GM23338 (cell line): ENCODE results near the gene DAGLB. TPM values are rescaled to one million over a fixed set of nuclear protein-coding genes. Genes with fewer than 3 reads are reported as not detected.

Source experiments
- ATAC-seq: fragments of 200-7000 bp; cut with Tn5 transposase; 3 replicates; pipeline ENCODE4 v1.9.1; 2020
- DNase-seq: peaks from one replicate; pipeline ENCODE4 v3.0.0-alpha.2; 2015; ENCODE audit warnings: low spot score
- H2AFZ ChIP-seq: fragments of 200-600 bp; sonication (generic); 2 replicates; pipeline ENCODE4 v1.8.0; 2016; ENCODE audit warnings: antibody characterized with exemption, mild to moderate bottlenecking, moderate library complexity
- H3F3A ChIP-seq: fragments of 200-600 bp; sonication (generic); replicated peaks from 2 replicates; pipeline ENCODE4 v1.8.0; 2017; ENCODE audit warnings: antibody characterized with exemption, mixed run types, low read depth
- H3K27ac ChIP-seq: fragments of 200-600 bp; sonication (generic); 2 replicates; pipeline ENCODE4 v1.6.1; 2016; ENCODE audit warnings: low read depth
- H3K27me3 ChIP-seq: fragments of 200-600 bp; sonication (generic); 2 replicates; pipeline ENCODE4 v1.8.0; 2016; ENCODE audit warnings: mild to moderate bottlenecking, mixed run types, moderate library complexity; ENCODE audit not compliant: insufficient read depth
- H3K36me3 ChIP-seq: fragments of 200-600 bp; sonication (generic); 2 replicates; pipeline ENCODE4 v1.8.0; 2016; ENCODE audit warnings: mild to moderate bottlenecking; ENCODE audit not compliant: insufficient read depth
- H3K4me1 ChIP-seq: fragments of 200-600 bp; sonication (generic); 2 replicates; pipeline ENCODE4 v1.8.0; 2016; ENCODE audit warnings: mild to moderate bottlenecking, moderate library complexity; ENCODE audit not compliant: insufficient read depth
- H3K4me2 ChIP-seq: fragments of 200-600 bp; sonication (generic); 2 replicates; pipeline ENCODE4 v1.7.1; 2017; ENCODE audit warnings: mixed run types
- H3K4me3 ChIP-seq: fragments of 200-600 bp; sonication (generic); 2 replicates; pipeline ENCODE4 v1.6.1; 2016; ENCODE audit warnings: mixed run types
- H3K79me2 ChIP-seq: fragments of 200-600 bp; sonication (generic); replicated peaks from 2 replicates; pipeline ENCODE4 v1.8.0; 2017; ENCODE audit warnings: mild to moderate bottlenecking; ENCODE audit not compliant: insufficient read depth
- H3K9me2 ChIP-seq: fragments of 200-600 bp; sonication (generic); 2 replicates; pipeline ENCODE4 v1.8.0; 2017; ENCODE audit not compliant: insufficient read depth
- H4K20me1 ChIP-seq: fragments of 200-600 bp; sonication (generic); replicated peaks from 2 replicates; pipeline ENCODE4 v1.8.0; 2017; ENCODE audit warnings: mild to moderate bottlenecking; ENCODE audit not compliant: insufficient read depth
- H3K27ac Mint-ChIP-seq: 2 replicates; pipeline ENCODE4 v1.8.0; 2020; ENCODE audit warnings: inconsistent platforms, mild to moderate bottlenecking, moderate library complexity, mixed read lengths
- H3K27me3 Mint-ChIP-seq: 3 replicates; pipeline ENCODE4 v1.8.0; 2022; ENCODE audit warnings: low read depth, mild to moderate bottlenecking, moderate library complexity, mixed read lengths, inconsistent platforms; ENCODE audit not compliant: insufficient read depth, poor library complexity
- H3K36me3 Mint-ChIP-seq: 3 replicates; pipeline ENCODE4 v1.8.0; 2021; ENCODE audit warnings: low read depth, mild to moderate bottlenecking, inconsistent platforms, moderate library complexity, mixed read lengths
- H3K4me1 Mint-ChIP-seq: 3 replicates; pipeline ENCODE4 v1.8.0; 2020; ENCODE audit warnings: mild to moderate bottlenecking, inconsistent platforms, mixed read lengths
- H3K4me3 Mint-ChIP-seq: 3 replicates; pipeline ENCODE4 v1.8.0; 2021; ENCODE audit warnings: moderate library complexity, mild to moderate bottlenecking, inconsistent platforms, mixed read lengths
- H3K9me3 Mint-ChIP-seq: 3 replicates; pipeline ENCODE4 v1.8.0; 2020; ENCODE audit warnings: moderate library complexity, mild to moderate bottlenecking, inconsistent platforms, mixed read lengths
- EZH2phosphoT487 ChIP-seq: fragments of 200-600 bp; sonication (generic); IDR thresholded peaks from one replicate; pipeline ENCODE4 v1.8.1; 2018; ENCODE audit warnings: antibody characterized with exemption; ENCODE audit not compliant: unreplicated experiment
- ZNF331 ChIP-seq: fragments of 250-450 bp; sonication (Bioruptor Pico); IDR thresholded peaks from 2 replicates; pipeline ENCODE4 v1.5.0; 2020; ENCODE audit warnings: low read depth, mild to moderate bottlenecking, moderate library complexity
- polyA plus RNA-seq: library from polyadenylated mRNA; unstranded; fragments of >200 nt; fragmentation: Nextera tagmentation; extraction: Ambion mirVana; gene quantifications from 2 replicates; pipeline ENCODE4 v1.2.1, GENCODE V29; 2016
- total RNA-seq: library from RNA; depleted of rRNA; stranded (reverse); fragments of >200 nt; shearing (Covaris generic); gene quantifications from 2 replicates; pipeline ENCODE4 v1.2.3, GENCODE V29; 2014
- TF ChIP-seq, protein P1 (sequence below): IDR thresholded peaks from one replicate; pipeline ENCODE4 v1.6.1; 2018; ENCODE audit warnings: antibody characterized with exemption; ENCODE audit not compliant: unreplicated experiment
- TF ChIP-seq, protein P2 (sequence below): fragments of 250-450 bp; sonication (Bioruptor Pico); IDR thresholded peaks from 2 replicates; pipeline ENCODE4 v1.5.0; 2020; ENCODE audit warnings: mild to moderate bottlenecking, moderate library complexity

DAGLB gene
- total and polyA plus RNA-seq, 2 experiments from 2014 or later, result 13.8 to 26.0 TPM

- Histone ChIP-seq H3K9me2 (0 out of 2 replicates have a peak, but pooled peaks cover 3% of the 10 kb centered on the region), H3F3A (peaks cover 7% of the 10 kb centered on the region), H3K27me3 (no peaks in the 10 kb centered on the region), H3K27ac (no peak overlapping the region), H4K20me1 (peaks cover 7% of the 10 kb centered on the region), H3K4me1 (peaks cover 6% of the 10 kb centered on the region; the same call in 1 of the 2 replicates), H3K79me2 (peaks cover 13% of the 10 kb centered on the region), H2AFZ (no peak overlapping the region), H3K4me2 (no peak overlapping the region), H3K4me3 (no peak overlapping the region), H3K36me3 (no peaks in the 10 kb centered on the region)
- TF ChIP-seq, protein P1, sequence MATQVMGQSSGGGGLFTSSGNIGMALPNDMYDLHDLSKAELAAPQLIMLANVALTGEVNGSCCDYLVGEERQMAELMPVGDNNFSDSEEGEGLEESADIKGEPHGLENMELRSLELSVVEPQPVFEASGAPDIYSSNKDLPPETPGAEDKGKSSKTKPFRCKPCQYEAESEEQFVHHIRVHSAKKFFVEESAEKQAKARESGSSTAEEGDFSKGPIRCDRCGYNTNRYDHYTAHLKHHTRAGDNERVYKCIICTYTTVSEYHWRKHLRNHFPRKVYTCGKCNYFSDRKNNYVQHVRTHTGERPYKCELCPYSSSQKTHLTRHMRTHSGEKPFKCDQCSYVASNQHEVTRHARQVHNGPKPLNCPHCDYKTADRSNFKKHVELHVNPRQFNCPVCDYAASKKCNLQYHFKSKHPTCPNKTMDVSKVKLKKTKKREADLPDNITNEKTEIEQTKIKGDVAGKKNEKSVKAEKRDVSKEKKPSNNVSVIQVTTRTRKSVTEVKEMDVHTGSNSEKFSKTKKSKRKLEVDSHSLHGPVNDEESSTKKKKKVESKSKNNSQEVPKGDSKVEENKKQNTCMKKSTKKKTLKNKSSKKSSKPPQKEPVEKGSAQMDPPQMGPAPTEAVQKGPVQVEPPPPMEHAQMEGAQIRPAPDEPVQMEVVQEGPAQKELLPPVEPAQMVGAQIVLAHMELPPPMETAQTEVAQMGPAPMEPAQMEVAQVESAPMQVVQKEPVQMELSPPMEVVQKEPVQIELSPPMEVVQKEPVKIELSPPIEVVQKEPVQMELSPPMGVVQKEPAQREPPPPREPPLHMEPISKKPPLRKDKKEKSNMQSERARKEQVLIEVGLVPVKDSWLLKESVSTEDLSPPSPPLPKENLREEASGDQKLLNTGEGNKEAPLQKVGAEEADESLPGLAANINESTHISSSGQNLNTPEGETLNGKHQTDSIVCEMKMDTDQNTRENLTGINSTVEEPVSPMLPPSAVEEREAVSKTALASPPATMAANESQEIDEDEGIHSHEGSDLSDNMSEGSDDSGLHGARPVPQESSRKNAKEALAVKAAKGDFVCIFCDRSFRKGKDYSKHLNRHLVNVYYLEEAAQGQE, result no peak
- TF ChIP-seq EZH2phosphoT487, result no peak
- TF ChIP-seq, protein P2, sequence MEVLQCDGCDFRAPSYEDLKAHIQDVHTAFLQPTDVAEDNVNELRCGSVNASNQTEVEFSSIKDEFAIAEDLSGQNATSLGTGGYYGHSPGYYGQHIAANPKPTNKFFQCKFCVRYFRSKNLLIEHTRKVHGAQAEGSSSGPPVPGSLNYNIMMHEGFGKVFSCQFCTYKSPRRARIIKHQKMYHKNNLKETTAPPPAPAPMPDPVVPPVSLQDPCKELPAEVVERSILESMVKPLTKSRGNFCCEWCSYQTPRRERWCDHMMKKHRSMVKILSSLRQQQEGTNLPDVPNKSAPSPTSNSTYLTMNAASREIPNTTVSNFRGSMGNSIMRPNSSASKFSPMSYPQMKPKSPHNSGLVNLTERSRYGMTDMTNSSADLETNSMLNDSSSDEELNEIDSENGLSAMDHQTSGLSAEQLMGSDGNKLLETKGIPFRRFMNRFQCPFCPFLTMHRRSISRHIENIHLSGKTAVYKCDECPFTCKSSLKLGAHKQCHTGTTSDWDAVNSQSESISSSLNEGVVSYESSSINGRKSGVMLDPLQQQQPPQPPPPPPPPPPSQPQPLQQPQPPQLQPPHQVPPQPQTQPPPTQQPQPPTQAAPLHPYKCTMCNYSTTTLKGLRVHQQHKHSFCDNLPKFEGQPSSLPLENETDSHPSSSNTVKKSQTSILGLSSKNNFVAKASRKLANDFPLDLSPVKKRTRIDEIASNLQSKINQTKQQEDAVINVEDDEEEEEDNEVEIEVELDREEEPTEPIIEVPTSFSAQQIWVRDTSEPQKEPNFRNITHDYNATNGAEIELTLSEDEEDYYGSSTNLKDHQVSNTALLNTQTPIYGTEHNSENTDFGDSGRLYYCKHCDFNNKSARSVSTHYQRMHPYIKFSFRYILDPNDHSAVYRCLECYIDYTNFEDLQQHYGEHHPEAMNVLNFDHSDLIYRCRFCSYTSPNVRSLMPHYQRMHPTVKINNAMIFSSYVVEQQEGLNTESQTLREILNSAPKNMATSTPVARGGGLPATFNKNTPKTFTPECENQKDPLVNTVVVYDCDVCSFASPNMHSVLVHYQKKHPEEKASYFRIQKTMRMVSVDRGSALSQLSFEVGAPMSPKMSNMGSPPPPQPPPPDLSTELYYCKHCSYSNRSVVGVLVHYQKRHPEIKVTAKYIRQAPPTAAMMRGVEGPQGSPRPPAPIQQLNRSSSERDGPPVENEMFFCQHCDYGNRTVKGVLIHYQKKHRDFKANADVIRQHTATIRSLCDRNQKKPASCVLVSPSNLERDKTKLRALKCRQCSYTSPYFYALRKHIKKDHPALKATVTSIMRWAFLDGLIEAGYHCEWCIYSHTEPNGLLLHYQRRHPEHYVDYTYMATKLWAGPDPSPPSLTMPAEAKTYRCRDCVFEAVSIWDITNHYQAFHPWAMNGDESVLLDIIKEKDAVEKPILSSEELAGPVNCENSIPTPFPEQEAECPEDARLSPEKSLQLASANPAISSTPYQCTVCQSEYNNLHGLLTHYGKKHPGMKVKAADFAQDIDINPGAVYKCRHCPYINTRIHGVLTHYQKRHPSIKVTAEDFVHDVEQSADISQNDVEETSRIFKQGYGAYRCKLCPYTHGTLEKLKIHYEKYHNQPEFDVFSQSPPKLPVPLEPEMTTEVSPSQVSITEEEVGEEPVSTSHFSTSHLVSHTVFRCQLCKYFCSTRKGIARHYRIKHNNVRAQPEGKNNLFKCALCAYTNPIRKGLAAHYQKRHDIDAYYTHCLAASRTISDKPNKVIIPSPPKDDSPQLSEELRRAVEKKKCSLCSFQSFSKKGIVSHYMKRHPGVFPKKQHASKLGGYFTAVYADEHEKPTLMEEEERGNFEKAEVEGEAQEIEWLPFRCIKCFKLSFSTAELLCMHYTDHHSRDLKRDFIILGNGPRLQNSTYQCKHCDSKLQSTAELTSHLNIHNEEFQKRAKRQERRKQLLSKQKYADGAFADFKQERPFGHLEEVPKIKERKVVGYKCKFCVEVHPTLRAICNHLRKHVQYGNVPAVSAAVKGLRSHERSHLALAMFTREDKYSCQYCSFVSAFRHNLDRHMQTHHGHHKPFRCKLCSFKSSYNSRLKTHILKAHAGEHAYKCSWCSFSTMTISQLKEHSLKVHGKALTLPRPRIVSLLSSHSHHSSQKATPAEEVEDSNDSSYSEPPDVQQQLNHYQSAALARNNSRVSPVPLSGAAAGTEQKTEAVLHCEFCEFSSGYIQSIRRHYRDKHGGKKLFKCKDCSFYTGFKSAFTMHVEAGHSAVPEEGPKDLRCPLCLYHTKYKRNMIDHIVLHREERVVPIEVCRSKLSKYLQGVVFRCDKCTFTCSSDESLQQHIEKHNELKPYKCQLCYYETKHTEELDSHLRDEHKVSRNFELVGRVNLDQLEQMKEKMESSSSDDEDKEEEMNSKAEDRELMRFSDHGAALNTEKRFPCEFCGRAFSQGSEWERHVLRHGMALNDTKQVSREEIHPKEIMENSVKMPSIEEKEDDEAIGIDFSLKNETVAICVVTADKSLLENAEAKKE, result no peak
- no peak for TF ChIP-seq ZNF331 (CRISPR knock-in tag)
- H3K4me3 Mint-ChIP-seq, result no peak overlapping the region
- peaks cover 9% of the 10 kb centered on the region; the same call in 2 of the 3 replicates for H3K4me1 Mint-ChIP-seq
- H3K9me3 Mint-ChIP-seq, result peaks cover 21% of the 10 kb centered on the region
- H3K36me3 Mint-ChIP-seq, result peaks cover 12% of the 10 kb centered on the region; the same call in 1 of the 3 replicates
- ATAC-seq (no peak), DNase-seq (no peak)
- no peak overlapping the region for H3K27ac Mint-ChIP-seq
- peaks cover 6% of the 10 kb centered on the region for H3K27me3 Mint-ChIP-seq
These were observed 39.4 kb upstream of the DAGLB start for GRCh38 chr7:6487184-6487545.
